WTC11 (cell line): ENCODE results near the gene RPL13. TPM values are rescaled to one million over a fixed set of nuclear protein-coding genes. Genes with fewer than 3 reads are reported as not detected.
"Not testable (repeated sequence)": the region's sequence is repeated elsewhere in the genome, so short reads cannot be mapped to it uniquely, and the experiment has no call there.

Experiments used
- ATAC-seq: fragments of 200-7000 bp; cut with Tn5 transposase; 2 replicates; pipeline ENCODE4 v1.10.0; 2021; ENCODE audit warnings: mild to moderate bottlenecking, moderate library complexity
- CTCF ChIA-PET: fragments of 300-600 bp; sonication (Branson Sonifier 250); formaldehyde crosslinking; loops from one replicate; lab custom pipeline; 2021; ENCODE audit warnings: antibody characterized with exemption; lab: Charles Lee
- POLR2A ChIA-PET: fragments of 350-600 bp; sonication (Branson Sonifier 250); formaldehyde crosslinking; loops from one replicate; lab custom pipeline; 2021; ENCODE audit warnings: antibody characterized with exemption; lab: Charles Lee
- DNase-seq: peaks from one replicate; pipeline ENCODE4 v3.0.0; 2021; ENCODE audit warnings: low spot score
- H3K27ac Mint-ChIP-seq: 2 replicates; pipeline ENCODE4 v1.8.0; 2021; ENCODE audit warnings: mixed read lengths
- H3K27me3 Mint-ChIP-seq: 2 replicates; pipeline ENCODE4 v1.8.0; 2021; ENCODE audit warnings: low read depth, mild to moderate bottlenecking, moderate library complexity, mixed read lengths
- H3K36me3 Mint-ChIP-seq: 2 replicates; pipeline ENCODE4 v1.8.0; 2021; ENCODE audit warnings: mixed read lengths
- H3K4me1 Mint-ChIP-seq: 2 replicates; pipeline ENCODE4 v1.8.0; 2022; ENCODE audit warnings: mixed read lengths
- H3K4me3 Mint-ChIP-seq: 2 replicates; pipeline ENCODE4 v1.8.0; 2021; ENCODE audit warnings: mild to moderate bottlenecking, moderate library complexity, mixed read lengths
- H3K9me3 Mint-ChIP-seq: 2 replicates; pipeline ENCODE4 v1.8.0; 2021; ENCODE audit warnings: mixed read lengths
- AFF4 ChIP-seq: sonication (generic); formaldehyde crosslinking; IDR thresholded peaks from 2 replicates; pipeline ENCODE4 v1.8.1; 2023; ENCODE audit warnings: mild to moderate bottlenecking, missing genetic modification reagents, borderline replicate concordance
- MLX ChIP-seq: sonication (generic); formaldehyde crosslinking; IDR thresholded peaks from 2 replicates; pipeline ENCODE4 v1.8.1; 2023; ENCODE audit warnings: mild to moderate bottlenecking, missing genetic modification reagents, moderate library complexity
- NFE2L1 ChIP-seq: sonication (generic); formaldehyde crosslinking; IDR thresholded peaks from 2 replicates; pipeline ENCODE4 v1.8.1; 2023; ENCODE audit warnings: missing genetic modification reagents
- NR2C2 ChIP-seq: sonication (generic); formaldehyde crosslinking; IDR thresholded peaks from 2 replicates; pipeline ENCODE4 v1.8.0; 2022; ENCODE audit warnings: mild to moderate bottlenecking, missing genetic modification reagents
- NR3C1 ChIP-seq: sonication (generic); formaldehyde crosslinking; conservative IDR thresholded peaks from 2 replicates; pipeline ENCODE4 v1.8.1; 2023; ENCODE audit warnings: low read depth, mild to moderate bottlenecking, missing genetic modification reagents
- PREB ChIP-seq: sonication (generic); formaldehyde crosslinking; IDR thresholded peaks from 2 replicates; pipeline ENCODE4 v1.8.1; 2022; ENCODE audit warnings: mild to moderate bottlenecking, missing genetic modification reagents, moderate library complexity, borderline replicate concordance
- RORB ChIP-seq: fragments of 250-450 bp; sonication (Bioruptor Pico); IDR thresholded peaks from 2 replicates; pipeline ENCODE4 v1.9.0; 2021; ENCODE audit warnings: mild to moderate bottlenecking
- TCF7 ChIP-seq: sonication (generic); formaldehyde crosslinking; IDR thresholded peaks from 2 replicates; pipeline ENCODE4 v1.8.0; 2022; ENCODE audit warnings: mild to moderate bottlenecking, low read depth, missing genetic modification reagents, moderate library complexity
- ZNF263 ChIP-seq: sonication (generic); formaldehyde crosslinking; IDR thresholded peaks from 2 replicates; pipeline ENCODE4 v1.8.1; 2022; ENCODE audit warnings: low read depth, mild to moderate bottlenecking, moderate library complexity, missing genetic modification reagents
- total RNA-seq: library from RNA; stranded (reverse); gene quantifications from 3 replicates; pipeline ENCODE4 v1.2.3, GENCODE V29; 2021

The RPL13 gene
- total RNA-seq, 1 experiment from 2014 or later = 2,631 TPM

GRCh38 chr16:89569506-89570341 lies 9.2 kb downstream of the RPL13 start (continued):
- TF ChIP-seq AFF4 (CRISPR knock-in tag) (no peak), MLX (CRISPR knock-in tag) (no peak), NFE2L1 (CRISPR knock-in tag) (no peak), ZNF263 (CRISPR knock-in tag) (no peak), NR3C1 (no peak), RORB (CRISPR knock-in tag) (no peak)

GRCh38 chr16:89570342-89570923 lies 10.0 kb downstream of the RPL13 start:
- no peak for TF ChIP-seq TCF7 (CRISPR knock-in tag)
- CTCF ChIA-PET = no interaction called here

GRCh38 chr16:89570983-89571598 lies 10.6 kb downstream of the RPL13 start:
- CTCF ChIA-PET = interaction anchor here (1.4 kb wide), 2 partner anchors 14 to 29 kb away, joined by 3 to 4 read pairs; no protein-coding TSS in a partner anchor
- H3K36me3 Mint-ChIP-seq, POLR2A ChIA-PET, H3K9me3 Mint-ChIP-seq, H3K27ac Mint-ChIP-seq, DNase-seq, H3K27me3 Mint-ChIP-seq, ATAC-seq, H3K4me3 Mint-ChIP-seq: not testable (repeated sequence)
- H3K4me1 Mint-ChIP-seq = peaks cover 14% of the 10 kb centered on the region

More at GRCh38 chr16:89570342-89570923, 10.0 kb downstream of the RPL13 start:
- POLR2A ChIA-PET = no interaction called here
- H3K27me3 Mint-ChIP-seq = peaks cover 3% of the 10 kb centered on the region
- no peak for DNase-seq
- no peaks in the 10 kb centered on the region; the same call in 1 of the 2 replicates for H3K36me3 Mint-ChIP-seq
- no peaks in the 10 kb centered on the region for H3K9me3 Mint-ChIP-seq
- peaks cover 21% of the 10 kb centered on the region for H3K4me1 Mint-ChIP-seq
- no peak overlapping the region for H3K27ac Mint-ChIP-seq
- no peak overlapping the region for H3K4me3 Mint-ChIP-seq
- no peak for ATAC-seq

- TF ChIP-seq NR2C2 (CRISPR knock-in tag) (no peak), PREB (CRISPR knock-in tag) (peak; percentile 73; the same call in 1 of the 2 replicates)
- ATAC-seq (no peak), DNase-seq (no peak)
- H3K27ac Mint-ChIP-seq = no peak overlapping the region
- H3K27me3 Mint-ChIP-seq = peaks cover 3% of the 10 kb centered on the region
- POLR2A ChIA-PET = no interaction called here
- no peak overlapping the region for H3K4me3 Mint-ChIP-seq
- CTCF ChIA-PET = interaction anchor here (1.4 kb wide), 2 partner anchors 14 to 28 kb away, joined by 3 to 4 read pairs; no protein-coding TSS in a partner anchor
- H3K4me1 Mint-ChIP-seq = peaks cover 10% of the 10 kb centered on the region
- H3K9me3 Mint-ChIP-seq = no peaks in the 10 kb centered on the region
- no peaks in the 10 kb centered on the region; the same call in 1 of the 2 replicates for H3K36me3 Mint-ChIP-seq
These were observed 11.2 kb downstream of the RPL13 start for GRCh38 chr16:89571636-89572035.
